ENCODE results near the gene TMEM132C.

Gene TMEM132C

DNA sequence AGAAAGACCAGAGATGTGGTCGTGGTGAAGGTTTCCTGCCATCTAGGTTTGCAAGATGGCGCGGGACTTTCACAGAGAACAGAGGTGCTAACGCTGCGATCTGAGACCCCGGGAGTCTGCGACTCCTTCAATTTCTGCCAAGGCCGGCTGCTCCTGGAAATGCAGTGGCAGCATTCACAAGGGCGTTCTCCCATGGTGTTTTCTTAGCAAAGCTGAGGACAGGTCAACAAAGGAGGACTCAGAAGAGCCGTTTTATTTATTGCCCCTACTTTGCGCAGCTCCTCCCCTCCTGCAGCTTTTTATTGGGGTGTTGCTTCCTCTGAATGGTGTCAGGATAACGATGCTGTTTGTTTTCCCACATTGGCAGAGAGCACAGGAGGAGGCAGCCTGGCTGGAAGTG, 86.3 kb downstream of the TMEM132C start:
- no peak overlapping the region for H3K9ac ChIP-seq (ENCODE audit: low read depth, low read length)
- H3K27me3 ChIP-seq (ENCODE audit: insufficient read depth, low read length): no peaks in the 10 kb centered on the region
- no peaks in the 10 kb centered on the region for H3K36me3 ChIP-seq (ENCODE audit: insufficient read depth, low read depth, low read length)
- H3K4me3 ChIP-seq (ENCODE audit: low read length): no peak overlapping the region
- no peak overlapping the region for H3K27ac ChIP-seq (ENCODE audit: low read length)
- H3K9me3 ChIP-seq (ENCODE audit: insufficient read depth, low read depth, low read length): no peaks in the 10 kb centered on the region
- no peaks in the 10 kb centered on the region for H3K4me1 ChIP-seq (ENCODE audit: insufficient read depth, low read length)

DNA sequence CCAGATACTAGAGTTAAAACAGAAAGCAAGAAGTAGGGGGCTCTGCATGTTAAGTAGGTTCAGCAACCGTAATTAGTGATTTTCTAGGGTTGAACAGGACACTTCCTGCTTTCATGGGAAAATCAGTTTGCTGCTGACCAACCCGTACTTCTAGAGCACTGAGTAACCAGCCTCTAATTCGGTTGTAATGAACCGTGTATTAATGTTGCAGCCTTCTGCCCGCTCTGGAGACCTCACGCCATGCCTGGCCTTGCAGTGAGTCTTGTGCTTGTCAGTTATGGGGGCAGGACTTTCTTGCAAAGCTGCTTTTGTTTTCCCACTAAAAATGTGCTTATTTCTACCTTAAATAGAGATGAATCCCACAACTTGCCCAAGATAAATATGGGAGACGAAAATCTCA, 89.6 kb downstream of the TMEM132C start:
- H3K9ac ChIP-seq (ENCODE audit: low read depth, low read length): no peak overlapping the region

DNA sequence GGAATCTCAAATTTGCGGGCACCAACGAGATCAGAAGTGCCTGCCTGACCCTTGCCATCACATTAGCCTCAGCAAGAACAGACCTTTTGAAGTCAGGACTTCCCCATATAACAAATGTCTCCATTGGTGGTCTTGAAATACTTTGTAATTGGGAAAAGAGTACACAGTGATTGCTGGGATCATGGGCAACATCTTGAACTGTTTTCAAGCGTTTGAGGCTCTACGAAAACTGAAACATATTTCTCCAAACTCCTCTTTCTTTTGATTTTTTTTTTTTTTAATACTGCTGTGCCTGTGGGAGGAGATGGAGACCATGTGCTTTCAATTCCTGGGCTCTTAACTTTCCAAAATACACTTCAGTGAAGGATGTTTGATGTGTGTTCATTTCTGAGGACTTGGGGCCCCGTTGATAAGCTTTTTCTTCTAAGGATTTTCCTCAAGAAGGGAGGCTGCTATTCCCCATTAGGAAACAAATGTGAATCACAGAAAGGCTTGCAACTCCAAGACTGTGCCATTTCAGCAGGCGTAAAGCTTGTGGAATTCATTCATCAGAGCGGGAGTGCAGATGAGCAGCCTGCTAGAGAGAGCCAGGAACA, 94.5 kb downstream of the TMEM132C start:
- H3K27ac ChIP-seq (ENCODE audit: low read length): no peak overlapping the region
- H3K36me3 ChIP-seq (ENCODE audit: insufficient read depth, low read depth, low read length): no peaks in the 10 kb centered on the region
- peaks cover 23% of the 10 kb centered on the region for H3K27me3 ChIP-seq (ENCODE audit: insufficient read depth, low read length)
- no peak overlapping the region for H3K4me3 ChIP-seq (ENCODE audit: low read length)
- no peaks in the 10 kb centered on the region for H3K9me3 ChIP-seq (ENCODE audit: insufficient read depth, low read depth, low read length)
- H3K9ac ChIP-seq (ENCODE audit: low read depth, low read length): no peak overlapping the region
- H3K4me1 ChIP-seq (ENCODE audit: insufficient read depth, low read length): peaks cover 8% of the 10 kb centered on the region; the same call in 1 of the 2 replicates

More for the DNA sequence above, 89.6 kb downstream of the TMEM132C start:
- Histone ChIP-seq H3K36me3 (ENCODE audit: insufficient read depth, low read depth, low read length) (no peaks in the 10 kb centered on the region), H3K4me1 (ENCODE audit: insufficient read depth, low read length) (no peaks in the 10 kb centered on the region), H3K4me3 (ENCODE audit: low read length) (no peak overlapping the region), H3K27me3 (ENCODE audit: insufficient read depth, low read length) (no peaks in the 10 kb centered on the region), H3K27ac (ENCODE audit: low read length) (no peak overlapping the region), H3K9me3 (ENCODE audit: insufficient read depth, low read depth, low read length) (no peaks in the 10 kb centered on the region)

DNA sequence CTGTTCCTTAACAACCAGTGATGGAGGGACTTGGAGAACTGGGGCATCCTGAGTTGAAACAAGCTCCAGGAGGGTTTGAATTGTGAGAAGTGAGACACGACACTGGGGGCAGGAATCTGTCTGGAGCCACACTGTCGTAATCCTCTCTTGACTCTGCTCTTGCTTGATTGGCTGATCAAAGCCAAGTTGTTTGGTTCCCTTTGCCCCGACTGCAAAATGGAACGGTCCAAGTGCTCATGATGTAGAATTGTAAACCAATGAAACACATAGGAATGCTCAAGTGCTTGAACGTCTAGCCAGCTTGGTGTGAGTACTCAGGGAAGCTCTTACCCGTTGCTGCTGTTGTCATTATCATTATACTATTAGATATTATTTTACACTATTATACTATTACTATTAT, 98.1 kb downstream of the TMEM132C start:
- no peaks in the 10 kb centered on the region for H3K9me3 ChIP-seq (ENCODE audit: insufficient read depth, low read depth, low read length)
- H3K9ac ChIP-seq (ENCODE audit: low read depth, low read length): no peak overlapping the region
- H3K27me3 ChIP-seq (ENCODE audit: insufficient read depth, low read length): peaks cover 41% of the 10 kb centered on the region
- peaks cover 8% of the 10 kb centered on the region; the same call in 1 of the 2 replicates for H3K4me1 ChIP-seq (ENCODE audit: insufficient read depth, low read length)
- H3K4me3 ChIP-seq (ENCODE audit: low read length): peak overlapping the region; percentile 78; the same call in 1 of the 2 replicates
- H3K27ac ChIP-seq (ENCODE audit: low read length): no peak overlapping the region
- no peaks in the 10 kb centered on the region for H3K36me3 ChIP-seq (ENCODE audit: insufficient read depth, low read depth, low read length)

DNA sequence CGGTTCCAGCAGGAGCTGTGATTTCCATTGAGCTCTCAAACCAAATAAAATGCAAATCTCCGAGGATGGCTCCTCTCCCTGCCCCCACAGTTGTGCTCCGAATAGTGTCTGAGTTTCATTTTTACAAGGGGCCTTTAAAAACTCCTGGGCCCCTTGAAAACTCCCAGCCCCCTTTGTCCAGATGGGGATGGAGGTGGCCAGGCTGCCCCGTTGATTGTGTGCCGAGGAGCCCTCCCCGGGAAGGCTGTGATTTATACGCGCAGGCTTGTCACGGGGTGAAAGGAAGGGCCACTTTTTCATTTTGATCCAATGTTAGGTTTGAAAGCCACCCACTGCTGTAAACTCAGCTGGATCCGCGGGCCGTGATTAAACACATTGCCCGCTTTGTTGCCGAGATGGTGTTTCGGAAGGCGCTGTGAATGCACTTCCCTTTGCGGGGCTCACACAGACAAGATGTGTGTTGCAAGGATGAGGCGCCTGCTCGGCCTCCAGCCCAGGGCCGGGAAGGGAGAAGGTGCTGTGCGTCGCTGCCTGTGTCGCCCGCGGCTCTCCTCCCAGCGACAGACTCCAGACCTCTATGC, 98.8 kb downstream of the TMEM132C start:
- Histone ChIP-seq H3K27me3 (ENCODE audit: insufficient read depth, low read length) (peaks cover 41% of the 10 kb centered on the region), H3K27ac (ENCODE audit: low read length) (no peak overlapping the region), H3K9me3 (ENCODE audit: insufficient read depth, low read depth, low read length) (no peaks in the 10 kb centered on the region), H3K9ac (ENCODE audit: low read depth, low read length) (peak overlapping the region; percentile 77; the same call in 1 of the 2 replicates), H3K36me3 (ENCODE audit: insufficient read depth, low read depth, low read length) (no peaks in the 10 kb centered on the region), H3K4me3 (ENCODE audit: low read length) (peak overlapping the region; percentile 78), H3K4me1 (ENCODE audit: insufficient read depth, low read length) (peaks cover 8% of the 10 kb centered on the region; the same call in 1 of the 2 replicates)

DNA sequence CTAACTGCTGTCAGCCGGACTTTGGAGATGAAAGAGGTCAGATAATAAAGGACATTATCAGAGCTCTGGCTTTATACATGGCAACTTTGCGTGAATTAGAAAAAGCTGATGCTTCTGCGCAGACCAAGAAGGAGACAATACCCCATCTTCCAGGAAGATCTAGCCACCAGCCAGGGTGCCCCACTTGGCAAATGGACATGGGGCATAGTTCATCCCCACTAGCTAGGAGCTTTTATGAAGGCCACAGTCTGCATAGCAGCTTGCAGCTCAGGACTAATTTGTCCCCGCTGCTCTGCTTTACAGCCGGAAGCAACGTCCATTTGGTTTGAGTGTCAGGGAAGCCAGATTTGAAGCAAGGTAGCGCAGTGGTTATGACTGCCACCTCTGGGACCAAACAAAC, 101.0 kb downstream of the TMEM132C start:
- Histone ChIP-seq H3K9me3 (ENCODE audit: insufficient read depth, low read depth, low read length) (no peaks in the 10 kb centered on the region), H3K9ac (ENCODE audit: low read depth, low read length) (no peak overlapping the region), H3K27me3 (ENCODE audit: insufficient read depth, low read length) (peaks cover 47% of the 10 kb centered on the region), H3K36me3 (ENCODE audit: insufficient read depth, low read depth, low read length) (no peaks in the 10 kb centered on the region), H3K4me3 (ENCODE audit: low read length) (no peak overlapping the region), H3K27ac (ENCODE audit: low read length) (no peak overlapping the region), H3K4me1 (ENCODE audit: insufficient read depth, low read length) (peaks cover 8% of the 10 kb centered on the region; the same call in 1 of the 2 replicates)

DNA sequence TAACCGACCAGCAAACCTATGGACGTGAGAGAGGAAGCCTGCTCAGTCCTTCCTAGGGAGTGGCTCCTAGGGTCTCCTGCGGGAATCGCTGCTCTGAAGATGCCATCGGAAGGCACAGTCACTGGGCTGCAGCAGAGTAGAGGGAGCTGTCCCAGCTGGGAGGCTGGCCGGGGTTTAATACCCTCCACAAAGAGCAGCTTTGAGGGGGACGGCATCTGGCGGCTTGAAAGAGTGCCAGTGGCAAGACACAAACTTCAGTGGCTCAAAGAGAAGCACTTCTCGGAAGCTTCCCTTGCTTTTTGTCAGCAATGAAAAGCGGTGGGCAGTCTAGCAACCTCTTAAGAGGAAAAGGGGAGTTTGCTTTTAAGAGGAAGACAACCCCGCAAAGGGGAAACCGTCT, 114.6 kb downstream of the TMEM132C start:
- peaks cover 18% of the 10 kb centered on the region; the same call in 1 of the 2 replicates for H3K4me1 ChIP-seq (ENCODE audit: insufficient read depth, low read length)
- no peaks in the 10 kb centered on the region for H3K9me3 ChIP-seq (ENCODE audit: insufficient read depth, low read depth, low read length)
- H3K27me3 ChIP-seq (ENCODE audit: insufficient read depth, low read length): peaks cover 68% of the 10 kb centered on the region

DNA sequence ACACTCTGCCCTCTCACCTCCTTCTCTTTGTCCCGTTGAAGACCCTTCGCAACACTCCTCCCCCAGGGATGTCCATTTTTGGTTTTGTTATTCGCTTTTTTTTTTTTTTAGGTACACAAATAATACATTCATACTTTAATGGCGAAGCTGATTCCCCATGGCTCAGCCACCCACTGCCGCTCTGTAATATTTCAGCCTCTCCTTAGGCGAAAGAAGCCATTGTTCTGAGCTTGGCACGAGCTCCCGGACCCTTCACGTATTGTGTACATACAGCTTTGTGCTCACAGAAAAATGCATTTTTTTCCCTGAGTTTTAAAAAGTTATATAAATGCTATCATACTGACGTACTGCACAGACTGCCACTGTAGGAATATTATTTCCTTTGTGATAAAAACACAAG, 115.0 kb downstream of the TMEM132C start:
- Histone ChIP-seq H3K27me3 (ENCODE audit: insufficient read depth, low read length) (peaks cover 71% of the 10 kb centered on the region), H3K9ac (ENCODE audit: low read depth, low read length) (no peak overlapping the region)

More for the DNA sequence above, 114.6 kb downstream of the TMEM132C start:
- Histone ChIP-seq H3K4me3 (ENCODE audit: low read length) (peak overlapping the region; percentile 21; the same call in 1 of the 2 replicates), H3K27ac (ENCODE audit: low read length) (no peak overlapping the region), H3K36me3 (ENCODE audit: insufficient read depth, low read depth, low read length) (no peaks in the 10 kb centered on the region), H3K9ac (ENCODE audit: low read depth, low read length) (no peak overlapping the region)

DNA sequence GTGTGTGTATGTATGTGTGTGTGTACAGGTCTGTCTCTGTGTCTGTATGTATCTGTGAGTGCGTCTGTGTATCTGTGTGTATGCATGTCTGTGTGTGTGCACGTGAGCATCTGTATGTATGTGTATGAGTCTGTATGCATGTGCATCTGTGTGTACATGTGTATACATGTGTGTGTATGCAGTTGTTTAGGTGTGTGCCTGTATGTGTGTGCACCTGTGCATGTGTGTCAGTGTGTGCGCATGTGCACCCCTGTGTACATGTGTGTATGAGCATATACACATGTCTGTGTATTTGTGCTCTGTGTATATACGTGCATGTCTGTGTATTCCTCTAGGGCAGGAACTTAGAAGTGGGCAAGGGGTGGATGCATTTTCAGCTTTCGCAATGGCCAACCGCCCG, 116.0 kb downstream of the TMEM132C start:
- Histone ChIP-seq H3K9ac (ENCODE audit: low read depth, low read length) (no peak overlapping the region), H3K36me3 (ENCODE audit: insufficient read depth, low read depth, low read length) (no peaks in the 10 kb centered on the region), H3K27me3 (ENCODE audit: insufficient read depth, low read length) (peaks cover 71% of the 10 kb centered on the region), H3K27ac (ENCODE audit: low read length) (no peak overlapping the region), H3K4me3 (ENCODE audit: low read length) (no peak overlapping the region), H3K4me1 (ENCODE audit: insufficient read depth, low read length) (peaks cover 18% of the 10 kb centered on the region; the same call in 1 of the 2 replicates), H3K9me3 (ENCODE audit: insufficient read depth, low read depth, low read length) (no peaks in the 10 kb centered on the region)

More for the DNA sequence above, 115.0 kb downstream of the TMEM132C start:
- H3K4me1 ChIP-seq (ENCODE audit: insufficient read depth, low read length): peaks cover 18% of the 10 kb centered on the region; the same call in 1 of the 2 replicates
- no peaks in the 10 kb centered on the region for H3K9me3 ChIP-seq (ENCODE audit: insufficient read depth, low read depth, low read length)
- peak overlapping the region; percentile 21; the same call in 1 of the 2 replicates for H3K4me3 ChIP-seq (ENCODE audit: low read length)
- H3K27ac ChIP-seq (ENCODE audit: low read length): no peak overlapping the region
- H3K36me3 ChIP-seq (ENCODE audit: insufficient read depth, low read depth, low read length): no peaks in the 10 kb centered on the region

DNA sequence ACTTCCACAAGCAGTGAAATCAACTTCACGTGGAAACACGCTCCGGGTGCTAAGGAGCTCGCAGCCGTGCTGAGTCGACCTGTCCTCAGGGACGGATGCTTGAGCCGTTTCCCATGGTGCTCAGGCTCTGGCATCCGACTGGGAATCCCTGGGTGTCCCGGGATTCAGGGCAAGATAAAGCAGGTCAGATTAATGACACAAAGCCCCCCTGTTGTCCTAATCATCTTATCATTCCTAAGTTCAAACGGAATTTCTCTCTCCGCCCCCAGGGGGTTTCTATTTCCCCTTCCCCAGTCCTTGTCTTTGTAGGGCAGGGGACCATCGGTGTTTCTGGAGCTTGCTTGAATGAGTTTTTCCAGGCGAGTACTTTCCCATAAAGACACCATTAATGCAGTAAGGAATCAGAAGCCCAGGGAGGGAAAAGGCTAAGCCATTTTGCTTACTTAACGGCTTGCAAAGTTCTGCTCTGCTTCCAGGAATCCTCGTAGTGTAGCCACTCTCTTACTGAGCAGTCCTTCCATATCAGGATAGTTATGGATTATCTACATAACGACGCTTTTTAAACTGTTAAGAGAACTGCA, 116.5 kb downstream of the TMEM132C start:
- H3K36me3 ChIP-seq (ENCODE audit: insufficient read depth, low read depth, low read length): no peaks in the 10 kb centered on the region
- no peak overlapping the region for H3K9ac ChIP-seq (ENCODE audit: low read depth, low read length)
- H3K27ac ChIP-seq (ENCODE audit: low read length): no peak overlapping the region
- H3K4me1 ChIP-seq (ENCODE audit: insufficient read depth, low read length): peaks cover 18% of the 10 kb centered on the region; the same call in 1 of the 2 replicates
- no peak overlapping the region for H3K4me3 ChIP-seq (ENCODE audit: low read length)
- no peaks in the 10 kb centered on the region for H3K9me3 ChIP-seq (ENCODE audit: insufficient read depth, low read depth, low read length)
- peaks cover 71% of the 10 kb centered on the region for H3K27me3 ChIP-seq (ENCODE audit: insufficient read depth, low read length)

DNA sequence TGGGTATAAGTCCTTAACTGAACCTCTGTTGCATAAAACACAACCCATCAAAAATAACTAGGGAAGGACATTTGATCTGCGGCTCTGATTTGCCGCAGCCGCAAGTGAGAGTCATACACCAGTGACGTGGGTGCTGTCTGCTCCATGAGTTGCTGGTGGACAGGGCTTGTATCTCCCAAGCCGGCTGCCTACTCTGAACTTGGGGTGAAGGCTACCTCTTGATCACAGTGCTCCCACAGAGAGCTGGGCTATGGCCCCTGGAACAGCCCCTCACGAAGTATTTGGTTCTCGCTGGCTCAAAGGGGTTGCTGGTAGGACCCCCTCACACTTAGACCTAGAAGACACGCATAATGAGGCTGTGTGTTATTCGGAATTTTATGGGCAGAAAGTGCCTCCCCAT, 118.8 kb downstream of the TMEM132C start:
- no peaks in the 10 kb centered on the region for H3K9me3 ChIP-seq (ENCODE audit: insufficient read depth, low read depth, low read length)
- H3K4me3 ChIP-seq (ENCODE audit: low read length): no peak overlapping the region
- H3K9ac ChIP-seq (ENCODE audit: low read depth, low read length): no peak overlapping the region
- peaks cover 58% of the 10 kb centered on the region for H3K27me3 ChIP-seq (ENCODE audit: insufficient read depth, low read length)
- H3K27ac ChIP-seq (ENCODE audit: low read length): no peak overlapping the region
- H3K36me3 ChIP-seq (ENCODE audit: insufficient read depth, low read depth, low read length): no peaks in the 10 kb centered on the region
- peaks cover 18% of the 10 kb centered on the region; the same call in 1 of the 2 replicates for H3K4me1 ChIP-seq (ENCODE audit: insufficient read depth, low read length)

All from iPS-20b (cell line).